GM21390 (cell line): Measurements from ENCODE around the gene FAM131A.

Experiments
- ATAC-seq: cut with Tn5 transposase; IDR thresholded peaks from one replicate; pipeline ENCODE4 v1.9.1; 2021; ENCODE audit not compliant: unreplicated experiment

The FAM131A gene

DNA sequence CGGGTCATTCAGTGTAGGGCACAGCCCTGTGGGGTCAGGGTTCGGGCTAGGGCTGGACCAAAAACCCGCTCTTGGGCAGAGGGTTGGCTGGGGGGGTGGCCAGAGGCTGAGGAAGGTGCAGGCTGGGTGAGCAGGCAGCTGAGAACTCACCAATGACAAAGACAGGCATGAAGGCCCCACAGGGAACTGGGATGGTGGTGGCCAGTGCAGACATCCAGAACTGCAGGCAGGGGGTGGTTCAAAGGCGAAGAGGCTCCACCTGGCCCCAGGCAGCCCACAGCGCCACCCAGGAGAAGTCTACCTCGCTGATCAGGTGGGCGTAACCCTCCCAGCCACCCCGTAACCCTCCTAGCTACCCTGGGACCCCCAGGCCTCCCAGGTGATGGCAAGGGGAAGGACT lies 17.4 kb downstream of the FAM131A start:
- no peak for ATAC-seq

- ATAC-seq = no peak
Observed at GRCh38 chr3:184355261-184356040, 18.1 kb downstream of the FAM131A start.

DNA sequence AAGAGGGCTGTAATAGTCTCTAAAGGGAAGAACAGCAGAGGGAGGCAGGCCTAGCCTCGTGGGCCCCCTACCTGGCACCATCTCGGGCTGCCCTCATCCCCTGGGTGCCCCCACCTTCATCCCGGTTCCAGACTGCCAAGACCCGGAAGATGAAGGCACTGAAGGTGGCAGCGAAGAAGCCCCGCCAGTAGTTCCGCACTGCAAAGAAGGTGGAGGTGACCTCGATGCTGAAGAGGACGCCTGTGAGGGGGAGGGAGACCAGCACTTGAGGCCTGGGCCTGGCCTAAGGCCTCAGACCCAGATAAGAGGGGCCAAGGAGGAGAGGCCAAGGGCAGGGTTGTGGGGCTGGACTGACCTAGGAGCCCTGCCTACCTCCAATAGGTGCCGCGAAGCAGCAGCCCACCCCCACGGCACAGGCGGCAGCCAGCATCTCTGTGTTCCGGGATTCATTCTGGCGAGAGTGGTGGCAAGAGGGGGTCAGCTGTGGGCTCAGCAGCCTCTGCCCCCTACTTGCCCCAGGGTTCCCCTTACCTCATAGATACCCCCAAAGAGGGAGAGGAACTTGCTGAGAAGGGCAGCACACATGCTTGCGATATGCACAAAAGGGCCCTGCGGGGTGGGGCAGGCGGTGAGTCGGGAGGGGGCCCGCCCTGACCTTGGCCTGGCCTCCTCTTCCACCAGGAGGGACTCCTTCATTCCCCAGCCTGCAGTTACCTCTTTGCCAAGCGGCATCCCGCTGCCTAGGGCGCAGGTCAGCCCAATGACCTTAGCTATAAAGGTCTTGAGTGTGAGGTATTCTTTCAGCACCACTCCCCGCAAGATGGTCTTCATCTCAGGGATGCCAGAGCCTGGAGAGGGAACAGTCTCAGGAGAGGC lies 20.1 kb downstream of the FAM131A start:
- ATAC-seq = no peak

- ATAC-seq = no peak
Observed at GRCh38 chr3:184358124-184358767, 20.8 kb downstream of the FAM131A start.

DNA sequence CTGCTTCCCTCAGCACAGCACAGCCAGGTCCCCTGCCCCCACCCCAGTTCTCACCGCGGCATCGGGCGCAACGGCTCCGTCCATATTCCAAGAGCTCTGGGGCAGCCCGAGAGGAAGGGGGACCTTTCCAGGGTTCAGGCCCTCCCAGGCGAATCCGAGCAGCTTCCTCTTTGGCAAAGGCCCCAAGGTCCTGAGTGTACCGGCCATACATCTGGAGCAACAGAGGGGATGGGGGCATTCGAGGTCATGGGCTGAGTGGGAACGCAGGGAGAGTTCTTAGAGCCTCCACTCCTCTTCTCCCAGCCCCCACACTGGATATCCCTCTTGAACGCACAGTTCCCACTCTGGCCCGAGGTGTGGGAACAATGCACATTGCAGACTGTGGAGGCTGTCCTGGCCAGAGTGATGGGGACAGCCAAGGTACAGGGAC lies 21.5 kb downstream of the FAM131A start:
- ATAC-seq = no peak

DNA sequence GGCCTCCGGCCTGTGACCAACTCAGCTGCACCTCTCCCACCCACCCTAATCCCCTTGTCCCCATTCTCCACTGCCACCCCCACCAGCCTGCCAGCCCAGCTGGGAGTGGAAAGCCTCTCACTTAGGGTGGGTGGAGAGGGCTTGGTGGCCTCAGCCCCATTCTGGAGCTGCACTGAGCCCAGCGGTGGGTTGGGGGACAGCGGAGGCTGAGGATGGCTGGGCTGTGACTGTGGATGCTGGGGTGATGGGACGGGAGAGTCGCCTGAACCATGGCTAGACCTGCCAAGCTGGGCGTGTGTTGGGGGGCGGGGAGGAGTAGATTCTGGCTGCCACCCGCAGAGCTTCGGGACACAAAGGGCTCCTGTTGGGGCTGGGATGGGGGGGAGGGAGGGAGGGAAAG lies 22.2 kb downstream of the FAM131A start:
- no peak for ATAC-seq

GRCh38 chr3:184360070-184360928 lies 22.9 kb downstream of the FAM131A start:
- ATAC-seq = no peak

DNA sequence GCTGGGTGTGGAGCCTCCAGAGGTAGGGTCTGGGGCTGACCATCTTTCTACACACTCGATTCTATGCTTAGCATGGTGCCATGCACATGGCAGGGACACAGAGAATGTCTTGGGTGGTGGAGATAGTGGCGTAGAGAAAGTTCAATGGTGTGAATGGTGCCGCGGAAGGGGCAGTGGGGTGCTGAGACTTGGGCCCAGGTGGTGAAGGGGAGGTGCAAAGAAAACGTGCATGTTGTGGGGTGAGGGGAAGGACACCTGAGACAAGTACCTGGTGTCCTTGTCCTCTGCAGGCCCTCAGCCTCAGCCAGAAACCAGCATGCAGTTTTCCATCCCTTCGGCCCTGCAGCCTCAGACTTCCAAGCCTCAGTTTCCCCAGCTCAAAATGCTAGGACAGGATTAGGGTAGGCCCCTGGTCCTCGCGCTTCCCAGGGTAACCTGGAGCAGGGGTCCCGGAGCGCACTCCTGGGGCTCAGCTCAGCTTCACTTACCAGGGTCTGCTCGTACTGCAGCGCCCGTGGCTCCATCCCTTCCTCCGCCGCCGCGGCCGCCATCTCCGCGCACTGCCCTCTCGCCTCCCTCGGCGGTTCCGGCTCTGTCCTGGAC lies 23.6 kb downstream of the FAM131A start:
- ATAC-seq = peak; percentile 4

DNA sequence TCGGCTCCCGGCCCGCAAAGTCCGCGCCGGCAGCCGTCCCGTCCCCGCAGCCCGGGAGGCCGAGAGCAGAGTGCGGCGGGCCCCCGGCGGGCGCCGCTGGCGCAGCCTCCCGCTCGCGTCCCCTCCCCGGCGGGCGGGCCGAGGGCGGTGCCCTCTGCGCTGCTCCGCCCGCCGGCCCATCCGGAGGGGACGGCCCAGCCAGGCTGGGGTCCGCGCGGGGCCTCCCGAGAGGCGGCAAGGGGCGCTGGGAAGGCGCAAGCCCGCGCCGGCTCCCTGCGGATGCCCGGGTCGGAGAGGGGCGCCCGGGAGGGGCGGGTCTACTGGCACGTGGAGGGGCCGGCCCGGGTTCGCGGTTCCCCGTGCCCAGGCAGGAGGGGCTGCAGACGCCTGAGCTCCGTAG lies 24.1 kb downstream of the FAM131A start, which contains the start of the genes CLCN2 and POLR2H:
TSS of gene CLCN2 (minus strand) at position 74 of the 400 bp plus-strand sequence. CDS start 126 bp downstream, outside the sequence.
TSS of gene POLR2H (plus strand) at position 179 of the 400 bp plus-strand sequence. CDS start 1,783 bp downstream, outside the sequence.
- peak; percentile 40 for ATAC-seq

DNA sequence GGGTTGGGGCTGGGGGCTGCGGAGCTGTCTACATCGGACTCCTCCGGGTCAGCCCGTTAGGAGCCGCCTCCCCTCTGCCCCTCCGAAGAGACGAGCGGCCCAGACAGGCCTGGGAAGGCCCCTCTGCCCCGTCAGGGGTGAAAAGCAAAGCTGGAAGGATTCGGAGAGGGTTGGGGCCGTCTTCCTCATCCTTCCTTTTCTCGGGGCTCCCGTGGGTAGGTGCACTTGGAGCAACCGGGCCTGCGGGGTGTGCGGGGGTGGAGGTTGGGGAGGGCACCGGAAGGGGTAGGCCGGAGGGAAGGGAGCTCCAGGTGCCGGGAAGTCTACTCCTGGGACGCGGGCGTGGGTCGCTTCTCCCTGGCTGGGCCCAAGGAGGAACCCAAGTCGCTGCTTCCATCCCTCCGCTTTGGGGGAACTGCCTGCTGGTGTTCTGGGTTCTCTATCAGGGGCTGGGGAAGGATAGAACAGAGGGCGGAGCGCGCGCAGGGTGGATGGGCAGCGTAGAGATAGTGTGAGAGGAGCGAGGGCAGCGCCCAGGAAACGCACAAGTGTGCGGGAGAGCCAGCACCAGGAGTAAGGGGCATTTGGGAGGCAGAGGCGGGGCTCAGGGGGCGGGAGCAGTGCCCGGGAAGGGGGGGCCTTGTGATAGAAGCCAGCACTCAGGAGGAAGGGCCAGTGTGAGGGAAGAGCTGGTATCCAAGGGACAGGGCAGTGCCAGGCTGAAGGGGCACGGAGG lies 24.7 kb downstream of the FAM131A start:
- ATAC-seq = peak; percentile 3

GRCh38 chr3:184362668-184363546 lies 25.5 kb downstream of the FAM131A start:
- ATAC-seq = peak; percentile 82

DNA sequence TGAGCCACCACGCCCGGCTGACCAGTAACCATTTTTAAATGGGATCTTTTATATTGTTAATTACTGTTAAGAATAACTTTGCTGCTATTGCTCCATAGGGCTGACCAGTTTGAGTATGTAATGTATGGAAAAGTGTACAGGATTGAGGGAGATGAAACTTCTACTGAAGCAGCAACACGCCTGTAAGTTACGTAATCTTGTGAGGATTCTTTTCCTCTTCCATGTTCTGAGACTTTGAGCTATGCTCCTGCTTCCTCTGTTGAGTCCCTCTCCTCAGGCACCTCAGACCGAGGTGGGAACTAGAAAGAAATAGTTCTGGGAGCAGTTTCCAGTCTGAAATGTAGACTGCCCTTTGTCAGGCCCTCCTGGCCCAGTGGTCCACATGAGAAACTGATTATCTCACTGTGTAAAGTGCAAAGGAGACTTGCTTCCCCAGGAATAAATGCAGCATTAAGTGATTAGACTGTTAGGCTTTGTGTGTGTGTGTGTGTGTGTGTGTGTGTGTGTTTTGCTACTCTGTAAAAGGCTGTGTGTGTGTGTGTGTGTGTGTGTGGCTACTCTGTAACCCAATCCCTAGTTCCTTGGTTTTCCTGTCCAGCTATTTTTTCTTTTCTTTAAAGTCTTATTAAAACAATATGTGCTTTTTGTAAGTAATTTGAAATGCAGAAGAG lies 29.4 kb downstream of the FAM131A start:
- ATAC-seq = no peak

DNA sequence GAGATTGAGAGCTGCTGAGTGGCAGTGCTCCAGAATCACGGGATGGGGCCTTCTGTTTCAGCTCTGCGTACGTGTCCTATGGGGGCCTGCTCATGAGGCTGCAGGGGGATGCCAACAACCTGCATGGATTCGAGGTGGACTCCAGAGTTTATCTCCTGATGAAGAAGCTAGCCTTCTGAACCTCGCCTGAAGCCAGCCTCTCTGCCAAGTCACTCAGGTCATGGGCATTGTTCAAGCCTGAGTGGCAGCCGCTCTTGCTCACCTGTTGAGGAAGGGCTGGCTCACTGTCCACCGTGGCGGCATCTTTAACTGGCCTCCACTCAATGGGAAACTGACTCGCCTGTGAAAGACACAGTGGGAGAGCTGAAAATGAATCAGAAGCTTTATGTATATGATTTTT lies 30.7 kb downstream of the FAM131A start:
- no peak for ATAC-seq

DNA sequence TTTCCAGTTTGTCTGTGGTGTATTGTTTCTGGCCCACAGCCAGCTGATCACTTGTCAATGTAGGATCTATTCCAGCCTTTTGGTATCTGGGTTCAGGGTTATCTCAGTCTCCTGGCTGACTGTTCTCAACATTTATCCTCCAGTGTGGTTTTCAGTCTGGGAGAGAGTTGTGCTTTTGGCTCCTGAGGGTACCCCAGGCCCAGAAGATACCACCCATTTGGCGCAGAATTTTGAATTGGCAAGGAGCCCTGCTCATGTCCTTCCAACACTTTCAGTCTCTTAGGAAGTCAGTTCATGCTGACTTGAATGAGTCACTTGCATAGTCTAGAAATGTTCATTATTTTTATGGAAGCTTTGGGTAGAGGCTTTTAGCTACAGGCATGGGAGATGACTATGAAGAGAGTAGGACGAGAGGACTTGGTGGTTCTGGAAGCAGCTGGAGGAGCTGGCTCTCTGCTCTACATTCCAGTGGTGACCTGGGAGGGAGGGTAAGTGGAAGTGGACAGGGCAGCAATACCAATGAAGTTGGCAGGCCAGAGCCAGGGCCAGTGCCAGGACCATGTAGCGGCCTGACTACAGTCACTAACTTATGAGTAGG lies 31.3 kb downstream of the FAM131A start:
- ATAC-seq = no peak

DNA sequence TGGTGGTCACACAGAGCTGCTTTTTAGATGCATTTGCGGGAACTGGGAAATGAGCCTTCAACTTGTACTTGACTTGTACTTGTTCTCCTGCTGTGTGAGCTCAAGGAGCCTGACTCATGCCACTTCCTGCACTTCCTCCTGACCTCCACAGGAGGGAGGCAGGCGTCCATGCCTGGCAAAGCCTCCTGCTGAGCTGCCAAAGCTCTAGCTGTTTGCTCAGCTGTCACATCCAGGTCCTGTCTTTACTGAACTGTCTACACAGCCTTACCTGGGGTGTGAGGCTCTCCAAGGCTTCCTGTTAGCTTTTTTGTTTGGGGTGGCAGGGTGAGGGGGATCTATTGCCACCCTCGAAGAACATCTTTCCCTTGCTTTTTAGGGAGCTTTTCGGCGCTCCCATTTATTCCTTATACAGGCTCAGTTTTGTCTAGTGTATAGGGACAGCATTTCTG lies 34.2 kb downstream of the FAM131A start:
- ATAC-seq = peak; percentile 70

DNA sequence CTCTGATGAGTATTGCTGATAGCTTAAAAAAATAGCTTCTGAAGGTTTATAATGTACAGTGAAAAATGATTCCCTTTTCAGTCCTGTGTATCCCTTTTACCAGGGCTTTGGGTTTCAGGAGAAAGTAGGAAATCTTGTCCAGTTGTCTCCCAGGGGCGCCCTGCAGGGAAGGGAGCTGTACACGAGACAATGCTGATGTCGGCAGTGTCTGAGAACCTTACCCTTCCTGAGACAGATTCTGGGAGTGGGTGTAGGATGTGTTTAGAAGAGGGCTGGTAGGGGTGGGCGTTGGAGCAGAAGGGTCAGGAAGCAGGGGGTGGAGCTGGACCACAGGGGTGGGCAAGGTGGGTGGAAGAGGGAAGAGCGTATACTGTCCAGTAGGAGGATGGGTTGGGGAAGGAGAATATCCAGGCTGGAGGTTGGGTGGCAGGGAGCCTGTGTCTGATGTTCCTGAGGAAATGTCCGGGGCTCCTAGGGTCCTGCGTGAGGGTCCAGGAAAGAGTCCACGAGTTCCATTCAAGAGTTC lies 35.0 kb downstream of the FAM131A start:
- ATAC-seq = no peak

DNA sequence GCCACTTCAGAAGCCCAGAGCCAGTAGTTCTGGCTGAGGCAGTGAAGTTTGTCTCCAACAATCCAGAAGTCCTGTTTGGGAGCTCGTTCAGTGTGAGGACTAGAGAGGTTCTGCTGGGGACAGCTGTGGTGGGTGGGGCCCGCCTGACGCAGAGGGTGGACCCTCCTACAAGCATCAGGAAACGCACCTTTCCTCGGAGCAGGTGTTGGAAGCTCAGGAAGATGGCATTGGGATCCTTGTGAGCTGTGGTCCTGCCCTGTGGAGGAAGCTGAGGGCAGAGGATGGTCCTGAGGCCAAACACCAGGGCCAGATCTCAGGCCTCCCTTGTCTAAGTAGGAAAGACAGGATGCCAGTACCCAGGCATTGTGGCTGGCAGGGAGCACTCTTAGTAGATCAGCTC lies 35.5 kb downstream of the FAM131A start:
- ATAC-seq = no peak
